ENCODE data around the gene PPFIA1.
"Not testable (repeated sequence)": the region's sequence is repeated elsewhere in the genome, so short reads cannot be mapped to it uniquely, and the experiment has no call there.

PPFIA1 gene

GRCh38 chr11:70364745-70365543 is 94.5 kb downstream of the PPFIA1 start:
- DNase-seq, result peak; percentile 34

GRCh38 chr11:70365544-70365927 is 95.0 kb downstream of the PPFIA1 start:
- no peak for DNase-seq

DNA sequence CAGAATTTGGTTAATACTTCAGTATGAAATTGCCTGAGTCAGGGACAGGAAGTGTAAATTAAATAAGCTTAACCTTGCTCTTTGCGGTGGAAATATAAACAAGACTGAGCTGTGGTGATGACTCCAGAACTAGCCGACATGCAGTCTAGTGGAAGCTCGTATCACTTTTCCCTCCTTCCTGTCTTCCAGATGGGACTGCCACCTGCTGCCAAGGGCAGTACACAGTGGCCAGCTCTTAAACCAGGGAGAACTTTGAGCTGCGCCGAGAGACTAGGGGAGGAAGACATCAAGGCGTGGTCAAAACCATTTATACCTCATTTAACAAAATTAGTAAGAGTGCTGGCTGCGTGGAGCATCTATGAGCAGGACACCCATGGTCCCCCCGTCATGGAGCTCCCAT is 96.6 kb downstream of the PPFIA1 start:
- DNase-seq, result no peak

DNA sequence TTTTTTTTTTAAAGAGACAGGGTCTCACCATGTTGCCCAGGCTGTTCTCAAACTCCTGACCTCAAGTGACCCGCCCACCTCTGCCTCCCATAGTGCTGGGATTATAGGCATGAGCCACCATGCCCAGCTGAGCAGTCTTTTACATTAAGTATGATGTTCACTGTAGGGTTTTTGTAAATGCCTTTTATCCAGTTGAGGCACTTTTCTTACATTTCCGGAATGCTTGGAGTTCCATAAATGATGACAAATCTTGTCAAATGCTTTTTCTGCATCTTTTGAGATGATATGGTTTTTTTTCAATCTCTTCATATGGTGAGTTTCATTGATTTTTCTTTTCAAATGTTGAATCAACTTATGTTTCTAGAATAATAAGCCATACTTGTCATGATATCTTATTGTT is 98.5 kb downstream of the PPFIA1 start:
- no peak for DNase-seq

DNA sequence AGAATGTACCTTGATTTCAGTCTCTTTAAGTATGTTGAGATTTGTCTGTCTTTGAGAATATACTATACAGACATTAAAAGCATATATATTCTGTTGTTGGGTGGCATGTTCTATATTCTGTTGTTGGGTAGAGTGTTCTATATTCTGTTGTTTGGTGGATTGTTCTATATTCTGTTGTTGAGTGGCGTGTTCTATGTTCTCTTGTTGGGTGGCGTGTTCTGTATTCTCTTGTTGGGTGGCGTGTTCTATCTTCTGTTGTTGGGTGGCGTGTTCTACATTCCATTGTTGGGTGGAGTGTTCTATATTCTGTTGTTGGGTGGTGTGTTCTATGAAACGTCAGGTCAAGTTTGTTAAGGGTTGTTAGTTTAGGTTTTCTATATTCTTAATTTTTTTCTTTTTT is 100.8 kb downstream of the PPFIA1 start:
- DNase-seq, result no peak

DNA sequence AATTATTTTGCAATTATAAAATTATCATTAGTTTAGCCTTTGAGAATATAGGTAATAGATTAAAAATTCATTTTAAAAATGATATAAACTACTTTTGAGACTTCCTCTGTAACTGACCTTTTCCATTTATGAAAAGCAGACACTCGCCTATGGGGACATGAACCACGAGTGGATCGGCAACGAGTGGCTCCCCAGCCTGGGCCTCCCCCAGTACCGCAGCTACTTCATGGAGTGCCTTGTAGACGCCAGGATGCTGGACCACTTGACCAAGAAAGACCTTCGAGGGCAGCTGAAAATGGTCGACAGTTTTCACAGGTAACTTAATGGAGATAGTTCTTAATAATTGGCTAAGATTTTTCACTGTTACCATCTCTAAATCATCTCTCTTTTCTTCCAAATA is 101.6 kb downstream of the PPFIA1 start:
- DNase-seq, result no peak

GRCh38 chr11:70376621-70377020 is 106.1 kb downstream of the PPFIA1 start:
- DNase-seq, result no peak

- no peak for DNase-seq
Measured at GRCh38 chr11:70377645-70378044, 107.2 kb downstream of the PPFIA1 start.

GRCh38 chr11:70378506-70379134 is 108.1 kb downstream of the PPFIA1 start:
- no peak for DNase-seq

DNA sequence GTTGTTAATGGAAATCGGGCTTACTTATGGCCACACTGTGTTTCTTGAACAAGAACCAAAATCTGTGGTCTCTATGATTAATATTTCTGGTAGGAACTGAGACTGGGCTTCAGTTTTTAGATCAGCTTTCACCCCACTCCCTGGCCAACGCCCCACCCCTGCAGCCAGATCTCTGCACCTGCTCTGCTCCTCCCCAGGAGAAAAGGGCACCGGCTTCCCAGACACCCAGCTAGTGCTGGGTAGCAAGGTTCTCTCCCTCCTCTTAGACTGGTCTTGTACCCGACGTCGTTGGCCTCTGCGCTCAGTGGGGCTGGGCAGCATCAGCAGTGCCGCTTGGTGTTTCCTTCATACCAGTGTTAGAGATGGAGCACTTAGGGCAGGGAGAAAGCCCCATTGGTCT is 110.9 kb downstream of the PPFIA1 start:
- DNase-seq, result no peak

- no peak for DNase-seq
Measured at GRCh38 chr11:70381872-70382861, 111.7 kb downstream of the PPFIA1 start.

GRCh38 chr11:70383664-70384565 is 113.4 kb downstream of the PPFIA1 start:
- DNase-seq, result no peak

DNA sequence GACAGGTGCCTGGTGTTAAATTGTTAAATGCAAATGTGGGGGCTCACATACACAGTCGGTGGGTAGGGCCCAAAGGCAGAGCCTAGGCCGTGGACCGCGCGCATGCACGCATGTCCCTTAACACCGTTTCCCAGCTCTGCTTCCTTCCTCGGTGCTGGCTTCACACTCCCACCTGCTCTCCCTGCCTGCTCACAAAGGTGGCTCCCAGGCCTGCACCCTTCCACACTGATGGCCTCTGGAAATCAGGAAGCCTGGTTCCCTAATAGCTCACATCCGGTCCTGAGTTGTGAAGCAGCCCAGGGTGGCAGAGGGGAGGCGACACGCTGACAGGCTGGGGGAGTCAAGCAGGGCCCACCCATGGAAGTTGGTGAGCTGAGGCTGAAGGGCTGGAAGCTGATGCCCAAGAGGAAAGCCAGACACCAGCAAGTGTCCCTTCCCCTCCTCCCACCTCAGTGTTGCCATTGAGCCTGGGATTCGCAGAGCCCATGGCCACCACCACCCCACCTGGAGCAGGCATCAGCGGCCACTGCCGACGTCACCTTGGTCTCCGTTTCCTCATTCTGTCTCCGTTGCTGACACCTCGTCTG is 114.2 kb downstream of the PPFIA1 start:
- DNase-seq, result no peak

DNA sequence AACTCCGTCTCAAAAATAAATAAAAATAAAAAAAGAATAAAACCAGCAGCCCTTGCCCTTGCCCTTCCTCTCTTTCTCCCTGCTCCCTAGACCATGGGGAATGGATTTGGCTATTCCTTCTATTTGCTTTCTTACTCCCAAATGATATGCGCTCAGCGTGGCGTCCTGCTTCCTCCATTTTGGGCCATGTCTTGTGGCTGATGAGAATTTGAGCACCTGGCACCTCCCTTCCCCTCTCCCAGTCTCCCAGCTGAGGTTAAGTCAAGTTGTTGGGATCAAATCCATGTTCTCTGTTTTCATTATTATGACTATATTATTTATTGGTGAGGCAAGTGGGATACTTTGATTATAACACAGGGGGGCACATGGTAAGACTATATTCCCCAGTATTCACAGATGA is 117.1 kb downstream of the PPFIA1 start:
- DNase-seq, result no peak

GRCh38 chr11:70389201-70389600 is 118.7 kb downstream of the PPFIA1 start:
- no peak for DNase-seq

DNA sequence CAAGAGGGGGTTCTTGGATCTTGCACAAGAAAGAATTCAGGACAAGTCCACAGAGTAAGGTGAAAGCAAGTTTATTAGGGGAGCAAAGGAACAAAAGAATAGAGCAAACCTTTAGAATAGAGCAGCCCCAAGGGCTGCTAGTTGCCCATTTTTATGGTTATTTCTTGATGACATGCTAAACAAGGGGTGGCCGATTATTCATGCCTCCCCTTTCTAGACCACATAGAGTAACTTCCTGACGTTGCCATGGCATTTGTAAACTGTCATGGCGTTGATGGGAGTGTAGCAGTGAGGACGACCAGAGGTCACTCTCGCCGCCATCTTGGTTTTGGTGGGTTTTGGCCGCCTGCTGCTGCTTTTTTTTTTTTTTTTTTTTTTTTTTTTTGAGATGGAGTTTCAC is 120.4 kb downstream of the PPFIA1 start:
- DNase-seq, result not testable (repeated sequence)

GRCh38 chr11:70394211-70394950 is 123.9 kb downstream of the PPFIA1 start:
- DNase-seq, result no peak

GRCh38 chr11:70397336-70397982 is 127.0 kb downstream of the PPFIA1 start:
- no peak for DNase-seq

DNA sequence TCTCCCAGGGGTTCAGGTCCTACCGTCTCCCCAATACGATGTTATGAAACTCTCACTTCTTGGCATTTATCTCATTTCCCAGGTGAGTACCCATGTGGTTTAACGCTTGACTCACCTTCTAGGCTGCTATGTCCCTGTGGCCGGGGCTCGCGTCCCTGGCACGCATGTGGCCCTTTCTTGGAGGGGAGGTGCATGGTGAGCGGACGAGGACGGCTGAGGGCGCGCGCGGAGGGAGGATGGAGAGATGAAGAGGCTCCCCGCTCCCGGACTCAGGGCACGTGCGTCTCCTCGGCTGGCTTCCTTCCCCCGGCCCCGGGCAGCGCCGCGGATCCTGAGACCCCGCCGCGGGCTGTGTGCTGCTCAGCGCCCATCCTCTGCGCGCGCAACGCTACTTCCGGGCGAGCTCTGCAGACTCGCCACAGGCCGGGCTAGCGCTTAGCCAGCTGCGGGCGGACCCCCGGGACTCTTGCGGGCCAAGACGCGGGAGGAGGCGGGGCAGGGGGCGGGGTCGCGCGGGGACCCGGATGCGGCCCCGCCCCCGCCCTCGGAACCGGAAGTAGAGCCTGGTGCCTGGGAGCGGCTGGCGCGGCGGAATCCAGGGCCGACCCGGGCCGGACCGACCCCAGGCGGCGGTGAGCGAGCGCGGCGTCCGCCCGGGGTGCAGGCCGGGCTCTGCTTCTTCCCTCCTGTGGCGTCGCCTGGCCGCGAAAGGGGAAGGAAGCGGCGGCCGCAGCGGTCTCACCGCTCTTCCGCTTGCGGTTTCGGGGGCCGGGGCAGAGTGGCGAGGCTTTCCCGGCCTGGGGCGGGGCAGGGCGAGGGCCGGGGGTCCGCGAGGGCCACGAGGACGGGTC is 127.7 kb downstream of the PPFIA1 start, which contains the start of gene CTTN:
CTTN (plus strand) TSS at position 547 of the 851 bp plus-strand sequence. CDS start 8,769 bp downstream, outside the sequence.
- peak; percentile 61 for DNase-seq

All from CD4-positive, alpha-beta T cell treated with Interferon gamma for 1 hour (primary cell).